ENCODE measurements around the gene MCOLN1. TPM values are rescaled to one million over a fixed set of nuclear protein-coding genes. Genes with fewer than 3 reads are reported as not detected.
"Not testable (repeated sequence)": the region's sequence is repeated elsewhere in the genome, so short reads cannot be mapped to it uniquely, and the experiment has no call there.

MCOLN1 gene
- total RNA-seq, 1 experiment from 2014 or later: 16.9 TPM

DNA sequence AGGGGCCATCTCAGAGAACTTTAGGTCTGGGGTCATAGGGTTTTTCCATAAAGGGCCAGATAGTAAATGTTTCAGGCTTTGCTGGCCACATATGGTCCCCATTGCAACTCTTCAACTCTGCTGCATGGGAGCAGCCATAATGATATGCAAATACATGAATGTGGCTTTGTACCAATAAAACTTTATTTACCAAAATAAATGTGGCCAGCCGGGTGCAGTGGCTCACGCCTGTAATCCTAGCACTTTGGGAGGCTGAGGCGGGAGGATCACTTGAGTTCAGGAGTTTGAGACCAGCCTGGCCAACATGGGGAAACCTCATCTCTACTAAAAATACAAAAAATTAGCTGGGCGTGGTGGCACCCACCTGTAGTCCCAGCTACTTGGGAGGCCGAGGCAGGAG is 16.6 kb downstream of the MCOLN1 start:
- DNase-seq (ENCODE audit: low spot score); in situ Hi-C loops (cut with HindIII; ENCODE audit: low sequenced_read_pairs): not testable (repeated sequence)

DNA sequence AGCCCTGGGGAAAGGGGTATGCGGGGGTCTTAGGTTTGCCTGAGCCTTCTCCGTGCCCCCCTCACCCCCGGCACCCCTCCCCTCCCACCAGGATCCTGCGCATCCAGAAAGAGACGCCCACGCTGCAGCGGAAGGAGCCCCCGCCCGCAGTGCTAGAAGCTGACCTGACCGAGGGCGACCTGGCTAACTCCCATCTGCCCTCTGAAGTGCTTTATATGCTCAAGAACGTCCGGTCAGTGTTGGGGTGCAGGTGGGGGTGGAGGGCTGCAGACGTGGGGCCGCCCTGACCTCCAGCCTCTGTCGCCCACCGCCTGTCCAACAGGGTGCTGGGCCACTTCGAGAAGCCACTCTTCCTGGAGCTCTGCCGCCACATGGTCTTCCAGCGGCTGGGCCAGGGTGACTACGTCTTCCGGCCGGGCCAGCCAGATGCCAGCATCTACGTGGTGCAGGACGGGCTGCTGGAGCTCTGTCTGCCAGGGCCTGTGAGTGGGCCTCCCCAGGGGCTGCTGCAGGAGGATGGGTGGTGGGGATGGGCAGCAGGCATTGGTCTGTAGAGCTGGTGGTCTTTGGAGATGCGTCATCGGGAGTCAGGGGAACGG is 17.5 kb downstream of the MCOLN1 start:
- no peak for DNase-seq (ENCODE audit: low spot score)
- in situ Hi-C loops (cut with HindIII; ENCODE audit: low sequenced_read_pairs): no loop called here

DNA sequence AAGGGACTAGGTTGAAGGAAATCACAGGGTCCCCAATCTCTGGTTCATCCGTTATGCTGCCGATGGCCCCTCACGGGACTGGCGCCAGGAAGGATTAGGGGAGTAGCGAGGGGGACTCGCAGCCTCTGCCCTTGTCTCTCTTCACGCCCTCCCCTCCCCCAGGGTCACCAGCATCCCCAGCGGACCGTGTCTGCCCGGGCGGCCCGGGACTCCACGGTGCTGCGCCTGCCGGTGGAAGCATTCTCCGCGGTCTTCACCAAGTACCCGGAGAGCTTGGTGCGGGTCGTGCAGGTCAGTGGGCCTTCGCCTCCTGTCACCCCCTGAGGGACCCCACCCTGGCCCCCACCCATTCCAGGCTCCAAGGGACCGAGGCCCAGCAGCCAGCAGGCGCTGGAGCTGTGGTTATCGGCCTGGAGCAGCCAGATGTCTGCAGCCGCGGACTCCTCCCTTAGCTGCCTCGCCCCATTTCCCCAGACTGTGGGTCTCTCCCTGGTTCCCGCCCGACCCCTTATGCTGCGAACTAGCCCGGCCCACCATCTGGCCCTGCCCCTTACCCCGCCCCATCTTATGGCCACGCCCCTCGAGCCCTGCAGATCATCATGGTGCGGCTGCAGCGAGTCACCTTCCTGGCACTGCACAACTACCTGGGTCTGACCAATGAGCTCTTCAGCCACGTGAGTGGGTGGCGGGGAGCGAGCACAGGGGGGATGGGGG is 18.5 kb downstream of the MCOLN1 start:
- DNase-seq (ENCODE audit: low spot score): no peak
- in situ Hi-C loops (cut with HindIII; ENCODE audit: low sequenced_read_pairs): no loop called here

DNA sequence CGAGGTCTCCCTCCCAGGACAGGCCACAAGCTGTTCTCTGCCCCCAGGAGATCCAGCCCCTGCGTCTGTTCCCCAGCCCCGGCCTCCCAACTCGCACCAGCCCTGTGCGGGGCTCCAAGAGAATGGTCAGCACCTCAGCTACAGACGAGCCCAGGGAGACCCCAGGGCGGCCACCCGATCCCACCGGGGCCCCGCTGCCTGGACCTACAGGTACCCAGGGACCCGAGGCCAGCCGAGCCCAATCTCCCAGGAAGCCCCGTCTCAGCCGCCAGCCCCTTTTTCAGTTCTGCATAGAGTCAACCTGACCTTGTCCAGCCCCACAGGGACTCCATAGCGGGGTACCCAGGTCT is 19.0 kb downstream of the MCOLN1 start:
- DNase-seq (ENCODE audit: low spot score): no peak
- in situ Hi-C loops (cut with HindIII; ENCODE audit: low sequenced_read_pairs): no loop called here

DNA sequence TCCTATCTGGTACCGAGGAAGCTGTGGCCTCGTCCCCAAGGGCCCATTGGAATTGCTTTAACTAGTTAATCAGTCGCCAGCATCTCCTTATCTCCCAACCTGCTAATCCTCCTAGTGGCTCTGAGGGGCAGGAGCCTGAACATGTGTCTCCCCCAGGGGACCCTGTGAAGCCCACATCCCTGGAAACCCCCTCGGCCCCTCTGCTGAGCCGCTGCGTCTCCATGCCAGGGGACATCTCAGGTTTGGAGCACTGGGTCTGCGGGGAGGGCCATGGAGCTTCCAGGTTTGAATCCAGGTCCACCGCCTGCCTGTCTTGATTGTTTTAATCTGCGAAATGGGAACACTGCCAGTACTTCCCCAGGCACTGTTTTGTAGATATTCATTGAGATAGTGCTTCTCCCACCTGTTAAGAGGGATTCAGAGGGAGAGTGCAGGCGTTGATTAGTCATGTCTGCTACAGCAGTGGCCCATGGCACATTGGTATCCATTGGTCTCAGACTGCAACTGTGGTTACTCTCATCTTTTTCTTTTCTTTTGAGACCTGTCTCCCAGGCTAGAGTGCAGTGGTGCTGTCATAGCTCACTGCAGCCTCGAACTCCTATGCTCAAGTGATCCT is 19.5 kb downstream of the MCOLN1 start:
- in situ Hi-C loops (cut with HindIII; ENCODE audit: low sequenced_read_pairs): no loop called here
- DNase-seq (ENCODE audit: low spot score): no peak

DNA sequence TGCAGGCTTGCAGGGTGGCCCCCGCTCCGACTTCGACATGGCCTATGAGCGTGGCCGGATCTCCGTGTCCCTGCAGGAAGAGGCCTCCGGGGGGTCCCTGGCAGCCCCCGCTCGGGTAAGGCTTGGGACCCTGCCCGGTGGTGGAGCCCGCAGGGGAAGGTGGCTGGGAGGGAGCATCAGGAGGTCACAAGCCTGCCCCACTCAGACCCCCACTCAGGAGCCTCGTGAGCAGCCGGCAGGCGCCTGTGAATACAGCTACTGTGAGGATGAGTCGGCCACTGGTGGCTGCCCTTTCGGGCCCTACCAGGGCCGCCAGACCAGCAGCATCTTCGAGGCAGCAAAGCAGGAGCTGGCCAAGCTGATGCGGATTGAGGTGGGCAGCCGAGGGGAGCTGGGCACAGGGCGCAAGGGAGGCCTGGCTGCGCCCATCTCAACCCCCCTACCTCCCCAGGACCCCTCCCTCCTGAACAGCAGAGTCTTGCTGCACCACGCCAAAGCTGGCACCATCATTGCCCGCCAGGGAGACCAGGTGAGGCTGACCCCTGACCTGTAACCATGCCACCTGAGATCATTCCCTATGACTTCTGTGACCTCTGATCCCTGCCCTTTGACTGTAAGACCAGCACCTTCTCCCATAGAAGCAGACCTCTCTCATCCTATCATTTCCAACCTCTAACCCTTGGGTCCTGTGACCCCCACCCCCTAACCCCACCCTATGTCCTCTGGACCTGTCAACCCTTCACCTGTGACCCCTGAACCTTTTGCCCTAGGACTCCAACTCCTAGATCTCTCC is 20.3 kb downstream of the MCOLN1 start:
- DNase-seq (ENCODE audit: low spot score): no peak
- in situ Hi-C loops (cut with HindIII; ENCODE audit: low sequenced_read_pairs): no loop called here

DNA sequence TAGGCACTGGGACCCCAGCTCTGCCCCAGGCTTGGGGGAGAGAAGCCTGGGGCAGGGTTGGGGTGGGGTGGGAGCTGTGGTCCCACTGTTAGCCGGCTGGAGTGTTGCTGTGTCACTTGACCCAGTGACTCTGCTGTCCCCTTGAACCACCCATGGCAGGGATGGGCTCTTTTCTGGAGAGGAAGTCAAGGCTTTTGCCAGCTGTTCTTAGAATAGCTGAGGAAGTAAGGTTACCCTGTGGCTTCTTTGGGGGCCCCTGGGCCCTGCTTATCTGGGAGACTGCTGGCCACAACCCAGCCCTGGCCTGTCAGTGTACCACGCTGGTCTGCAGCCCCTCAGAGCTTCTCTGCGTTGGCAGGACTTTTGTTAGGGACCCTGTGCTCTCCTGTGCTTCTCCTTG is 22.2 kb downstream of the MCOLN1 start:
- DNase-seq (ENCODE audit: low spot score): no peak
- in situ Hi-C loops (cut with HindIII; ENCODE audit: low sequenced_read_pairs): no loop called here

DNA sequence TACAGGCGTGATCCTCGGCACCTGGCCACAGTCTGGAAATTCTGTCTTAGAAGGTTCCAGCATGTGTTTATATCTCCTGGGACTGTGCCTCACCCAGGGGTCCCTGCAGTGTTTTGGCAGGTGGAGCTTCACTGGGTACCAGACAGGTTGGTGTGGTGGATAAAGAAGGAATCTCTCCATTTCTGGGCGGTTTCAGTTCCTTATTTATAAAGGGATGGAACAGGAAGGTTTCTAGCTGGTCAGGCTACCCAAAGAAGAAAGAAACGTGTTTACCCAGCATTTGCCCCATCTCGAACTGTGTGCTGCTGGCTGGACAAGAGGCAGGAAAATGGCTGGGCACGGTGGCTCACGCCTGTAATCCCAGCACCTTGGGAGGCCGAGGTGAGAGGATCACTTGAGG is 22.9 kb downstream of the MCOLN1 start:
- in situ Hi-C loops (cut with HindIII; ENCODE audit: low sequenced_read_pairs): no loop called here
- DNase-seq (ENCODE audit: low spot score): no peak

DNA sequence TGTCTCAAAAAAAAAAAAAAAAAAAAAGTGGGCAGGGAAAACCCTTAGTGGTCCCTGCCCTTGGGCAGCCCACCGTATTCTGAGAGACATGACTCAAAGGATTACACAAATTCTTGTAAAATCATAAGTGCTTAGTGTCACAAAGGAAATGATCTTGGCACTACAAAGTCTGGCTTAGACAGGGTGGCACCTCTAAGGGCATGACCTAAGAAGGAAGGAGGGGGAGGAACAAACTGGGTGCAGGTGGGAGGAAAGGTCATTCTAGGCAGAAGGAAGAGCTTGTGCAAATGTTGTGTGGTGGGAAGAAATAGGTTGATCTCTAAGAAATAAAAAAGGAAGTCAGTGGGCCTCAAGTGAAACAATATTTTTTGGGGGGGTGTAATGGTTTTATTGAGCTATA is 23.5 kb downstream of the MCOLN1 start:
- in situ Hi-C loops (cut with HindIII; ENCODE audit: low sequenced_read_pairs): no loop called here
- no peak for DNase-seq (ENCODE audit: low spot score)

DNA sequence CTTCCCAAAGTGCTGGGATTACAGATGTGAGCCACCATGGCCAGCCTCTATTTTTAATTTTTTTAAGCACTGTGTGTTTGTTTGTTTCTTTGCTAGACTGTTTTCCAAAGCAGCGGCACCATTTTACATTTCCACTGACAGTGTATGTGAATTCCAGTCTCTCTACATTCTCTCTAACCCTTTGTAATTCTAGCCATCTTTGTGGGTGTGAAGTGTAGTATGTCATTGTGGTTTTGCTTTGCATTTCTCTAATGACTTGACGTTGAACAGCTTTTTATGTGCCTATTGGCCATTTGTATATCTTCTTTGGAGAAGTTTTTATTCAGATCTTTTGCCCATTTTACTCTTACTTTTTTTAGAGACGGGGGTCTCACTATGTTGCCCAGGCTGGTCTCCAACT is 24.7 kb downstream of the MCOLN1 start:
- DNase-seq (ENCODE audit: low spot score): no peak
- in situ Hi-C loops (cut with HindIII; ENCODE audit: low sequenced_read_pairs): no loop called here

DNA sequence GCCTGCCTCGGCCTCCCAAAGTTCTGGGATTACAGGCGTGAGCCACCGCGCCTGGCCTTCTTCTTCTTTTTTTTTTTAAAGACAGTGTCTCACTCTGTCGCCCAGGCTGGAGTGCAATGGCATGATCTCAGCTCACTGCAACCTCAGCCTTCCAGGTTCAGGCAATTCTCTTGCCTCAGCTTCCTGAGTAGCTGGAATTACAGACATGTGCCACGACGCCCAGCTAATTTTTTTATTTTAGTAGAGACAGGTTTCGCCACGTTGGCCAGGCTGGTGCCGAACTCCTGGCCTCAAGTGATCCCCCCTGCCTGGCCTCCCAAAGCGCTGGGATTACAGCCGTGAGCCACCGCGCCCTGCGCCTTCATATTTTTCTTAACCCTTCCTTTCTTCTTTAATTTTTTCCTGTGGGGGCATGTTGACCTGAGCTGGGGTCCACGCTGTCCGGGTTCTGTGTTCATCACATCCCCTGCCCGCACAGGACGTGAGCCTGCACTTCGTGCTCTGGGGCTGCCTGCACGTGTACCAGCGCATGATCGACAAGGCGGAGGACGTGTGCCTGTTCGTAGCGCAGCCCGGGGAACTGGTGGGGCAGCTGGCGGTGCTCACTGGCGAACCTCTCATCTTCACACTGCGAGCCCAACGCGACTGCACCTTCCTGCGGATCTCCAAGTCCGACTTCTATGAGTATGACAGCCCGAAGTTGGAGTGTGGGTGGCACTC is 27.2 kb downstream of the MCOLN1 start:
- in situ Hi-C loops (cut with HindIII; ENCODE audit: low sequenced_read_pairs): no loop called here
- no peak for DNase-seq (ENCODE audit: low spot score)

DNA sequence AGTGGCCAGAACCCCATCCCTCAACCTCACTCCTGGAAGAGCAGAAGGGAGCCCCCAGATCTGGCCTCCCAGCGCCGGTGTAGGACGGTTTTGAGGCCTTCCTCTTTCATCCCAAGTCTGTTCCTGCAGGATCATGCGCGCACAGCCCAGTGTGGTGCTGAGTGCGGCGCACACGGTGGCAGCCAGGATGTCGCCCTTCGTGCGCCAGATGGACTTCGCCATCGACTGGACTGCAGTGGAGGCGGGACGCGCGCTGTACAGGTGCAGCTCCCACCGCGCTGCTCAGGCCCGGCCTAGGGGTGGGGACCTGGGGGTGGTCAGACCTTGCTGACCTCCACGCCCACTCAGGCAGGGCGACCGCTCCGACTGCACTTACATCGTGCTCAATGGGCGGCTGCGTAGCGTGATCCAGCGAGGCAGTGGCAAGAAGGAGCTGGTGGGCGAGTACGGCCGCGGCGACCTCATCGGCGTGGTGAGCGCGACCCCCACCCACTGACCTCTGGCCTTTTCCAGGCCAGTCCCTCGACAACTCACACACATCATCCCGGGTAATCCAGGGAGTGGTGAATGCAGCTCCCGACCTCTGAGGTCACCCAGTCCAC is 27.8 kb downstream of the MCOLN1 start:
- in situ Hi-C loops (cut with HindIII; ENCODE audit: low sequenced_read_pairs): no loop called here
- no peak for DNase-seq (ENCODE audit: low spot score)

DNA sequence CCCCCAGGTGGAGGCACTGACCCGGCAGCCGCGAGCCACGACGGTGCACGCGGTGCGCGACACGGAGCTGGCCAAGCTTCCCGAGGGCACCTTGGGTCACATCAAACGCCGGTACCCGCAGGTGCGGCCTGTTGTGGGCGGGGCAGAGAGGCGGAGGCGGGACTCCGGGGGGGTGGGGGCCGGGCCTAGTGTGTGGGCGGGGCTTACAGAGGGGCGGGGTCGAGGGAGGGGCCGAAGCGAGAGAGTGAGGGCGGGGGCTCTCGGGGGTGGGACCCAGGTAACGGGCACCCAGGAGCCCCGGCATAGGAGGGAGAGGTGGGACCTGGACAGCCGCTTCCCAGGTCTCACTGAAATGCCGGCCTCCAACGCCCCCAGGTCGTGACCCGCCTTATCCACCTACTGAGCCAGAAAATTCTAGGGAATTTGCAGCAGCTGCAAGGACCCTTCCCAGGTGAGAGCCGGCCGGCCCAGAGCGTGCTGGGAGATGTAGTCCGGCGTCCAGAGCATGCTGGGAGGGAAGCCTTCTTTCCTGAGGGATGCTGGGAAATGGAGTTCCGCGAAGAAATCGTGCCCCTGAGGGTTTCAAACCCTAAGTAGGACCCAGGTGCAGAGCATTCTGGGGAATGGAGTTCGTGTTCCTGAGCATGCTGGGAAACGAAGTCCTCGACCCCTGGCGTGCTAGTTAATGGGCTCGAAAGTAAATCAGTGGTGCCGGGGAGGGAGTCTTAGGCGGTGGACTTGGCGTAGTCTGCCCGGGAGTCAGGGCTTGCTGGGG is 28.8 kb downstream of the MCOLN1 start:
- peak; percentile 97 for DNase-seq (ENCODE audit: low spot score)
- in situ Hi-C loops (cut with HindIII; ENCODE audit: low sequenced_read_pairs): no loop called here

DNA sequence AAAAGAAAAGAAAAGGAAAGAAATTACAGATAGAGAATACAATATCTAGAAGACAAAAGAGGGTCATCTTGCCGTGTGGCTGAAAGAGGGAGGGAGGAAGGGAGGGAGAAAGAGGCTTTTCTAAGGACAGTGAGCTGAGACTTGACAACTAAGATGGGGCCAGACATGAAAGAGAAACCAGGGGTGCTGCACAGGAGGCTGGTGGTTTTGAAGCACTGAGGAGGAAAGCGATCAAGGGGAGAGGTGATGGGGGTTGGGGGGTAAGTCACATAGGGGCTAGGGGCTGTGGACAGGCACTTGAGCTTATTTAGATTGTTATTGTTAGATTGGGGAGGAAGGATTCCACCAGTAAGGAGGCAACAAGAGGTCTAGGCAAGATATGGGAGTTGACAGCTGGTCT is 30.4 kb downstream of the MCOLN1 start:
- in situ Hi-C loops (cut with HindIII; ENCODE audit: low sequenced_read_pairs): no loop called here
- no peak for DNase-seq (ENCODE audit: low spot score)

DNA sequence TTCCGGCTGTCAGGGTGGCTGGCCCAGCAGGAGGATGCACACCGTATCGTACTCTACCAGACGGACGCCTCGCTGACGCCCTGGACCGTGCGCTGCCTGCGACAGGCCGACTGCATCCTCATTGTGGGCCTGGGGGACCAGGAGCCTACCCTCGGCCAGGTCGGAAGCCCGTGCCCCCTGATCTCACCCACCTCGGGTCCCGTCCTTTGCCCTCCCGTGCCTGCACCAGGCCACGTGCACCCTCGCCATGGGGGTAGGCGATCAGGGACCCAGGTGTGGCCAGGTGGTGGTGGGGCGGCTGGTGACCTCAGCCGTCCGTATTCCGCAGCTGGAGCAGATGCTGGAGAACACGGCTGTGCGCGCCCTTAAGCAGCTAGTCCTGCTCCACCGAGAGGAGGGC is 32.1 kb downstream of the MCOLN1 start:
- no peak for DNase-seq (ENCODE audit: low spot score)
- in situ Hi-C loops (cut with HindIII; ENCODE audit: low sequenced_read_pairs): no loop called here

DNA sequence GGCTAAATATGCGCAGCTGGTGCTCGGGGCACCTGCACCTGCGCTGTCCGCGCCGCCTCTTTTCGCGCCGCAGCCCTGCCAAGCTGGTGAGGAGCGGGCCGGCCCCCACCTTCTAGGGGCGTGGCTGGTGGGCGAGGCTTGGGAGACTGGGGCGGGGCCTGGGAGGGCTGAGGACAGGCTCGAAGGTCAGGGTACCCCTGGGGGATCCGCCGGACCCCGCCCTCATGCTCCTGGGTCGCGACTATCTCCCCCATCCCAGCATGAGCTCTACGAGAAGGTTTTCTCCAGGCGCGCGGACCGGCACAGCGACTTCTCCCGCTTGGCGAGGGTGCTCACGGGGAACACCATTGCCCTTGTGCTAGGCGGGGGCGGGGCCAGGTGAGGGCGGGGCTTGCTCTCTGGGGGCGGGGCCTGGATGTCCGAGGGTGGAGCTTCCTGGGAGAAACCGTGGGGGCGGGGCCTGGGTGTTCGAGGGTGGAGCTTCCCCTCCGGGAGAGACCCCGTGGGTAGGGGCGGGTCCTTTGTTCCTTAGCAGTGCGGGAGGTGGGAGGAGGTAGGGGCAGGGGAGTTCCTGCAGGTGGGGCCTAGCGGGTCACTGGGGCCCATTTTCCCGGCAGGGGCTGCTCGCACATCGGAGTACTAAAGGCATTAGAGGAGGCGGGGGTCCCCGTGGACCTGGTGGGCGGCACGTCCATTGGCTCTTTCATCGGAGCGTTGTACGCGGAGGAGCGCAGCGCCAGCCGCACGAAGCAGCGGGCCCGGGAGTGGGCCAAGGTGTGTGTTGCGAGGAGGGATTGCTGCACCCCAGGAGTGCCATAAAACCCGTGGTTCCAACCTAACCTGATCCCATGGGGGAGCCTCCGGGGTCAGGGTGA is 32.8 kb downstream of the MCOLN1 start:
- in situ Hi-C loops (cut with HindIII; ENCODE audit: low sequenced_read_pairs): no loop called here
- DNase-seq (ENCODE audit: low spot score): no peak

DNA sequence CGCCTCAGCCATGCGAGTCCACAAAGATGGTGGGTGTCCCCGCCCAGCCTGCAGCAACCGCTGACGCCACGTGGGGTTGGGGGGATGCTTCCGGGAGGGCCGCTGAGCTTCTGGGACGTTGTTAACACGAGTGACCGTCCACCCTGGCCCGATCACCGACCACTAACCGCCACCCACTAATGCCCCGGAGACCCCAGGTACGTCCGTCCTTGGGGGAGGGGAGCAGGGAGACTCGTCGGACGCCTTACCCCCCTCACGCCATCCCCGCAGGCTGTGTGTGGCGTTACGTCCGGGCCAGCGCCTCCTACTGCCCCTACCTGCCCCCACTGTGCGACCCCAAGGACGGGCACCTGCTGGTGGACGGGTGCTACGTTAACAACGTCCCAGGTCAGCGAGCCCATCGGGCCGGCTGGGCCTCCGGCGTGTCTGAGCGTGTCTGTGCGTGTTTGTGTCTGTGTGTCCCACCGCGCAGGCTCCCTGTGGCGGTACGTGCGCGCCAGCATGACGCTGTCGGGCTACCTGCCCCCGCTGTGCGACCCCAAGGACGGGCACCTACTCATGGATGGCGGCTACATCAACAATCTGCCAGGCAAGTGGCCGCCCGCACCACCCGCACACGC is 34.4 kb downstream of the MCOLN1 start:
- DNase-seq (ENCODE audit: low spot score): no peak
- in situ Hi-C loops (cut with HindIII; ENCODE audit: low sequenced_read_pairs): no loop called here
